B cell (primary cell): ENCODE measurements around the gene TMPRSS11A. TPM values are rescaled to one million over a fixed set of nuclear protein-coding genes. Genes with fewer than 3 reads are reported as not detected.

Experiments used
- ATAC-seq: fragments of 200-7000 bp; cut with Tn5 transposase; one replicate; pipeline ENCODE4 v1.10.0; 2021; ENCODE audit warnings: low read depth, mild to moderate bottlenecking, moderate number of reproducible peaks, moderate library complexity
- CTCF ChIA-PET: fragments of 350-600 bp; sonication (Branson Sonifier 250); formaldehyde crosslinking; loops from one replicate; lab custom pipeline; 2021; ENCODE audit warnings: antibody characterized with exemption, inconsistent platforms; lab: Charles Lee
- POLR2A ChIA-PET: fragments of 350-600 bp; sonication (Branson Sonifier 250); formaldehyde crosslinking; loops from one replicate; lab custom pipeline; 2021; ENCODE audit warnings: antibody characterized with exemption; lab: Charles Lee
- DNase-seq: peaks from one replicate; pipeline ENCODE4 v3.0.0; 2013
- H2AFZ ChIP-seq: 2 replicates; pipeline ENCODE4 v1.6.1; 2012; ENCODE audit warnings: mild to moderate bottlenecking, low read depth, low read length; ENCODE audit not compliant: insufficient read depth, poor library complexity, severe bottlenecking
- H3K27ac ChIP-seq, 2 donors: 1 replicate in 1 of 2; 2 replicates in 1 of 2; pipeline ENCODE4 v1.5.1; 2012 to 2013; ENCODE audit warnings: low read length in 2 of 2, mild to moderate bottlenecking in 2 of 2, moderate library complexity in 1 of 2
- H3K27me3 ChIP-seq, 4 experiments: fragments of 200-600 bp in 1 of 4; sonication (generic) in 1 of 4; replicated peaks in 1 of 4; 1 replicate in 2 of 4; 2 replicates in 2 of 4; pipeline versions ENCODE4 v1.6.1 to v1.7.0; 2013 to 2016; ENCODE audit warnings: low read length in 3 of 4, mild to moderate bottlenecking in 2 of 4, mixed read lengths in 1 of 4, moderate library complexity in 1 of 4; ENCODE audit not compliant: insufficient read depth in 4 of 4, control insufficient read depth in 3 of 4; ENCODE audit errors: control extremely low read depth in 1 of 4
- H3K36me3 ChIP-seq, 2 experiments: replicated peaks in 1 of 2; 1 replicate in 1 of 2; 2 replicates in 1 of 2; pipeline versions ENCODE4 v1.6.1 to v1.7.1; 2013; ENCODE audit warnings: low read length in 1 of 2; ENCODE audit not compliant: insufficient read depth in 2 of 2, control insufficient read depth in 1 of 2; ENCODE audit errors: control extremely low read depth in 1 of 2, extremely low read depth in 1 of 2
- H3K4me1 ChIP-seq, 2 donors: fragments of 200-600 bp in 1 of 2; sonication (generic) in 1 of 2; 1 replicate in 1 of 2; 2 replicates in 1 of 2; pipeline versions ENCODE4 v1.5.1 to v1.6.1; 2013 to 2017; ENCODE audit warnings: low read length in 2 of 2; ENCODE audit not compliant: control insufficient read depth in 2 of 2, insufficient read depth in 2 of 2
- H3K4me2 ChIP-seq: replicated peaks from 2 replicates; pipeline ENCODE3; 2012; ENCODE audit warnings: mild to moderate bottlenecking, low read depth, low read length; ENCODE audit not compliant: poor library complexity, severe bottlenecking
- H3K4me3 ChIP-seq, 5 experiments: fragments of 200-600 bp in 1 of 5; sonication (generic) in 1 of 5; 1 replicate in 3 of 5; 2 replicates in 2 of 5; pipeline versions ENCODE4 v1.5.1 to v1.7.0; 2011 to 2016; ENCODE audit warnings: low read length in 4 of 5, mild to moderate bottlenecking in 4 of 5, low read depth in 2 of 5, control low read depth in 1 of 5, moderate library complexity in 1 of 5; ENCODE audit not compliant: insufficient read depth in 1 of 5; ENCODE audit errors: control extremely low read depth in 1 of 5, extremely low read depth in 1 of 5
- H3K79me2 ChIP-seq: fragments of 200-600 bp; sonication (generic); one replicate; pipeline ENCODE4 v1.6.0; 2016; ENCODE audit warnings: low read length; ENCODE audit not compliant: control insufficient read depth, insufficient read depth
- H3K9ac ChIP-seq: fragments of 200-600 bp; sonication (generic); 2 replicates; pipeline ENCODE4 v1.6.1; 2017; ENCODE audit warnings: mild to moderate bottlenecking, low read length, moderate library complexity
- H3K9me3 ChIP-seq, 3 donors: one replicate each; pipeline versions ENCODE4 v1.6.1 to v1.7.1; 2013; ENCODE audit warnings: low read length in 2 of 3; ENCODE audit not compliant: control insufficient read depth in 2 of 3, insufficient read depth in 1 of 3; ENCODE audit errors: control extremely low read depth in 1 of 3
- H4K20me1 ChIP-seq: 2 replicates; pipeline ENCODE4 v1.6.0; 2012; ENCODE audit warnings: mild to moderate bottlenecking, low read length; ENCODE audit not compliant: insufficient read depth, control insufficient read depth, poor library complexity, severe bottlenecking
- H3K27ac Mint-ChIP-seq: one replicate; pipeline ENCODE4 v1.8.0; 2021; ENCODE audit warnings: mixed read lengths
- H3K27me3 Mint-ChIP-seq: one replicate; pipeline ENCODE4 v1.8.0; 2021; ENCODE audit warnings: mixed read lengths
- H3K4me1 Mint-ChIP-seq: one replicate; pipeline ENCODE4 v1.8.0; 2021; ENCODE audit warnings: mixed read lengths
- H3K4me3 Mint-ChIP-seq: one replicate; pipeline ENCODE4 v1.8.0; 2021; ENCODE audit warnings: mixed read lengths
- H3K9me3 Mint-ChIP-seq: one replicate; pipeline ENCODE4 v1.8.0; 2022; ENCODE audit warnings: mixed read lengths; ENCODE audit not compliant: insufficient read depth
- CTCF ChIP-seq: fragments of 200-600 bp; IDR thresholded peaks from one replicate; pipeline ENCODE4 v1.8.0; 2022; ENCODE audit warnings: antibody characterized with exemption, mild to moderate bottlenecking
- EZH2 ChIP-seq: IDR thresholded peaks from 2 replicates; pipeline ENCODE4 v1.6.1; 2012; ENCODE audit warnings: borderline replicate concordance, low read depth, mild to moderate bottlenecking, moderate library complexity, low read length; ENCODE audit not compliant: insufficient read depth, poor library complexity, severe bottlenecking
- whole genome bisulfite sequencing: methylation state at CpG from one replicate; pipeline ENCODE4 v1.1.5; 2013; ENCODE audit warnings: missing lambda C conversion rate; ENCODE audit not compliant: insufficient coverage; 5-methylcytosine and 5-hydroxymethylcytosine counted together
- intact Hi-C: fragments of 100-400 bp; cut with micrococcal nuclease; formaldehyde crosslinking; loops from one replicate; pipeline ENCODE4 v1.10.0; 2022
- polyA plus RNA-seq: library from polyadenylated mRNA; depleted of rRNA; stranded (reverse); fragments of >200 nt; gene quantifications from 2 replicates; pipeline ENCODE4 v1.2.3, GENCODE V29; 2012
- total RNA-seq, 2 donors: library from RNA; stranded (reverse); fragments of 120-200 nt in 1 of 2; gene quantifications; 1 replicate in 1 of 2; 2 replicates in 1 of 2; pipeline versions ENCODE4 v1.2.3 to v1.2.4, GENCODE V29; 2013 to 2022

Gene TMPRSS11A
- total and polyA plus RNA-seq, 2 donors (not counting 1 experiment from before 2014, with no cell fraction given) = not detected

GRCh38 chr4:67869580-67870190 is 93.6 kb downstream of the TMPRSS11A start:
- POLR2A ChIA-PET = no interaction called here
- no peaks in the 10 kb centered on the region for H3K36me3 ChIP-seq
- intact Hi-C loops = no loop called here

More at GRCh38 chr4:67869580-67870190, 93.6 kb downstream of the TMPRSS11A start:
- Histone ChIP-seq H3K4me2 (no peak overlapping the region), H3K27me3 (no peaks in the 10 kb centered on the region), H3K9me3 (no peaks in the 10 kb centered on the region), H3K27ac (no peak overlapping the region), H3K79me2 (no peaks in the 10 kb centered on the region), H3K4me3 (no peak overlapping the region), H4K20me1 (no peaks in the 10 kb centered on the region), H3K9ac (no peak overlapping the region), H3K4me1 (no peaks in the 10 kb centered on the region), H2AFZ (no peak overlapping the region)
- no peak for ATAC-seq
- CTCF ChIA-PET = interaction anchor here (0.5 to 0.8 kb wide), 2 partner anchors 10 to 56 kb away, joined by 3 to 4 read pairs; no protein-coding TSS in a partner anchor
- no CpG with 5 or more reads among the region's 4 CpGs for WGBS
- no peaks in the 10 kb centered on the region for H3K27me3 Mint-ChIP-seq
- TF ChIP-seq EZH2 (no peak), CTCF (no peak)
- H3K9me3 Mint-ChIP-seq = no peaks in the 10 kb centered on the region
- no peak overlapping the region for H3K4me3 Mint-ChIP-seq
- H3K27ac Mint-ChIP-seq = no peak overlapping the region
- no peak for DNase-seq
- no peaks in the 10 kb centered on the region for H3K4me1 Mint-ChIP-seq
